Activated T-cell treated with anti-CD3 and anti-CD28 coated beads, Interleukin-2, amount 50 U/mL, for 72 hours (primary cell): ENCODE results near the gene THRB. TPM values are rescaled to one million over a fixed set of nuclear protein-coding genes. Genes with fewer than 3 reads are reported as not detected.

ENCODE experiments used
- ATAC-seq, 2 donors: fragments of 150-1000 bp; cut with Tn5 transposase; replicated peaks in 1 of 2; 2 replicates each; pipeline ENCODE4 v1.10.0; 2021; ENCODE audit warnings: moderate library complexity in 2 of 2, mild to moderate bottlenecking in 1 of 2
- DNase-seq, 2 donors: peaks; one replicate each; pipeline ENCODE4 v3.0.0; 2021 to 2022; ENCODE audit warnings: mixed read lengths in 1 of 2
- H3K27ac Mint-ChIP-seq: one replicate; pipeline ENCODE4 v1.8.0; 2022; ENCODE audit warnings: mild to moderate bottlenecking, moderate library complexity, mixed read lengths
- H3K27me3 Mint-ChIP-seq: one replicate; pipeline ENCODE4 v1.8.0; 2022; ENCODE audit warnings: low read depth, mixed read lengths
- H3K36me3 Mint-ChIP-seq, 2 donors: one replicate each; pipeline ENCODE4 v1.8.0; 2022; ENCODE audit warnings: mixed read lengths in 2 of 2, mild to moderate bottlenecking in 1 of 2; ENCODE audit not compliant: insufficient read depth in 2 of 2
- H3K4me1 Mint-ChIP-seq: one replicate; pipeline ENCODE4 v1.8.0; 2022; ENCODE audit warnings: low read depth, mixed read lengths
- H3K4me3 Mint-ChIP-seq, 2 donors: one replicate each; pipeline ENCODE4 v1.8.0; 2022; ENCODE audit warnings: mild to moderate bottlenecking in 2 of 2, mixed read lengths in 2 of 2, moderate library complexity in 2 of 2
- H3K9me3 Mint-ChIP-seq, 2 donors: one replicate each; pipeline ENCODE4 v1.8.0; 2022; ENCODE audit warnings: mixed read lengths in 2 of 2
- total RNA-seq, 2 donors: library from RNA; stranded (reverse); gene quantifications; one replicate each; pipeline ENCODE4 v1.2.3, GENCODE V29; 2022

Gene THRB
- total RNA-seq, 2 donors from 2014 or later, result not detected

- Mint-ChIP-seq H3K27ac (no peak overlapping the region), H3K4me3 (no peak overlapping the region), H3K9me3 (no peaks in the 10 kb centered on the region), H3K4me1 (no peaks in the 10 kb centered on the region), H3K36me3 (no peaks in the 10 kb centered on the region), H3K27me3 (peaks cover 5% of the 10 kb centered on the region)
- ATAC-seq (no peak), DNase-seq (no peak)
These were observed 177.7 kb downstream of the THRB start for GRCh38 chr3:24316887-24317383.

GRCh38 chr3:24315971-24316370 is 178.7 kb downstream of the THRB start:
- Mint-ChIP-seq H3K36me3 (no peaks in the 10 kb centered on the region), H3K27ac (no peak overlapping the region), H3K27me3 (peaks cover 5% of the 10 kb centered on the region), H3K4me1 (no peaks in the 10 kb centered on the region), H3K4me3 (no peak overlapping the region), H3K9me3 (no peaks in the 10 kb centered on the region)
- ATAC-seq, result no peak
- DNase-seq, result no peak

- no peaks in the 10 kb centered on the region for H3K4me1 Mint-ChIP-seq
- DNase-seq, result no peak
- H3K9me3 Mint-ChIP-seq, result no peaks in the 10 kb centered on the region
- peaks cover 5% of the 10 kb centered on the region for H3K27me3 Mint-ChIP-seq
- H3K36me3 Mint-ChIP-seq, result no peaks in the 10 kb centered on the region
- no peak overlapping the region for H3K27ac Mint-ChIP-seq
- H3K4me3 Mint-ChIP-seq, result no peak overlapping the region
- no peak for ATAC-seq
These were observed 179.3 kb downstream of the THRB start for GRCh38 chr3:24315356-24315755.

- no peak overlapping the region for H3K4me3 Mint-ChIP-seq
- DNase-seq (no peak), ATAC-seq (no peak)
- H3K4me1 Mint-ChIP-seq, result no peaks in the 10 kb centered on the region
- H3K27ac Mint-ChIP-seq, result no peak overlapping the region
- no peaks in the 10 kb centered on the region for H3K9me3 Mint-ChIP-seq
- no peaks in the 10 kb centered on the region for H3K36me3 Mint-ChIP-seq
- H3K27me3 Mint-ChIP-seq, result peaks cover 5% of the 10 kb centered on the region
These were observed 182.8 kb downstream of the THRB start for GRCh38 chr3:24311881-24312280.

- Mint-ChIP-seq H3K4me1 (no peaks in the 10 kb centered on the region), H3K4me3 (no peak overlapping the region), H3K36me3 (no peaks in the 10 kb centered on the region), H3K27ac (no peak overlapping the region), H3K9me3 (no peaks in the 10 kb centered on the region), H3K27me3 (peaks cover 5% of the 10 kb centered on the region)
- DNase-seq (no peak), ATAC-seq (no peak)
These were observed 183.8 kb downstream of the THRB start for GRCh38 chr3:24310887-24311286.

- no peak for ATAC-seq
- DNase-seq, result no peak
- Mint-ChIP-seq H3K27ac (no peak overlapping the region), H3K9me3 (no peaks in the 10 kb centered on the region), H3K27me3 (no peaks in the 10 kb centered on the region), H3K4me1 (no peaks in the 10 kb centered on the region), H3K36me3 (no peaks in the 10 kb centered on the region), H3K4me3 (no peak overlapping the region)
These were observed 188.1 kb downstream of the THRB start for GRCh38 chr3:24306518-24306917.

GRCh38 chr3:24305795-24306467 is 188.7 kb downstream of the THRB start:
- H3K4me3 Mint-ChIP-seq, result no peak overlapping the region
- H3K27ac Mint-ChIP-seq, result no peak overlapping the region
- ATAC-seq, result no peak
- H3K9me3 Mint-ChIP-seq, result no peaks in the 10 kb centered on the region
- H3K27me3 Mint-ChIP-seq, result no peaks in the 10 kb centered on the region
- no peaks in the 10 kb centered on the region for H3K36me3 Mint-ChIP-seq
- no peak for DNase-seq
- H3K4me1 Mint-ChIP-seq, result no peaks in the 10 kb centered on the region

- H3K27ac Mint-ChIP-seq, result no peak overlapping the region
- no peak for ATAC-seq
- H3K4me3 Mint-ChIP-seq, result no peak overlapping the region
- no peaks in the 10 kb centered on the region for H3K9me3 Mint-ChIP-seq
- H3K27me3 Mint-ChIP-seq, result no peaks in the 10 kb centered on the region
- DNase-seq, result no peak
- no peaks in the 10 kb centered on the region for H3K36me3 Mint-ChIP-seq
- H3K4me1 Mint-ChIP-seq, result no peaks in the 10 kb centered on the region
These were observed 191.4 kb downstream of the THRB start for GRCh38 chr3:24303057-24303754.

- no peaks in the 10 kb centered on the region for H3K27me3 Mint-ChIP-seq
- ATAC-seq, result no peak
- no peak overlapping the region for H3K4me3 Mint-ChIP-seq
- no peak for DNase-seq
- no peak overlapping the region for H3K27ac Mint-ChIP-seq
- H3K9me3 Mint-ChIP-seq, result no peaks in the 10 kb centered on the region
- H3K36me3 Mint-ChIP-seq, result no peaks in the 10 kb centered on the region
- no peaks in the 10 kb centered on the region for H3K4me1 Mint-ChIP-seq
These were observed 192.3 kb downstream of the THRB start for GRCh38 chr3:24302396-24302795.

GRCh38 chr3:24300949-24301348 is 193.7 kb downstream of the THRB start:
- DNase-seq, result no peak
- no peak for ATAC-seq
- Mint-ChIP-seq H3K4me3 (no peak overlapping the region), H3K27ac (no peak overlapping the region), H3K36me3 (no peaks in the 10 kb centered on the region), H3K27me3 (no peaks in the 10 kb centered on the region), H3K9me3 (no peaks in the 10 kb centered on the region), H3K4me1 (no peaks in the 10 kb centered on the region)

- DNase-seq (no peak), ATAC-seq (no peak)
- Mint-ChIP-seq H3K36me3 (no peaks in the 10 kb centered on the region), H3K9me3 (no peaks in the 10 kb centered on the region), H3K27me3 (no peaks in the 10 kb centered on the region), H3K4me1 (no peaks in the 10 kb centered on the region), H3K4me3 (no peak overlapping the region), H3K27ac (no peak overlapping the region)
These were observed 194.6 kb downstream of the THRB start for GRCh38 chr3:24299806-24300626.

GRCh38 chr3:24299246-24299805 is 195.3 kb downstream of the THRB start:
- DNase-seq (no peak), ATAC-seq (no peak)
- H3K27ac Mint-ChIP-seq, result no peak overlapping the region
- no peaks in the 10 kb centered on the region for H3K27me3 Mint-ChIP-seq
- H3K9me3 Mint-ChIP-seq, result peaks cover 0 to 1% of the 10 kb centered on the region in 2 donors
- H3K36me3 Mint-ChIP-seq, result no peaks in the 10 kb centered on the region
- H3K4me3 Mint-ChIP-seq, result no peak overlapping the region
- H3K4me1 Mint-ChIP-seq, result no peaks in the 10 kb centered on the region
